Cerebellar nuclear complex (tissue), 1 donor: Measurements from ENCODE around the gene MAP2K5.

Source experiments
- DNase-seq, 2 experiments: peaks; one replicate each; lab custom pipeline; 2025; lab: John Stamatoyannopoulos, UW

MAP2K5 gene

DNA sequence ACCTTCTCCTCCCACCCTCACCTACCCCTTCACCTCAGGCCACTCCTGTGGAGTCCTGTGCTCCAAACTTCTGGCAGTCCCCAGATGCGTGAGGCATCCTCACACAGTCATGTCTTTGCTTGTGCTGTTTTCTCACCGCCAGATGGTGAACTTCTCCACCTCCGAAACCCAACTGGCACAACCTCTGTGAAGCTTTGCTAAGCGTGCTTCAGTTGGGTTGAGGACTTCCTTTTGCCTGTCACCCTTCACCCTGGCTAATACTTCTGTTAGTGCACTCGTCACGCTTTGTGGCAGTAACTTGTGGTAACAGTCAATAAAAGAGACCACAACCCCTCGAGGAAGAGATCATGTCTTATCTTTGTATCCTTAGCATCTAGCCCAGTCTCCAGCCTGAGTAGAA, 240.8 kb downstream of the MAP2K5 start:
- DNase-seq, result no peak

DNA sequence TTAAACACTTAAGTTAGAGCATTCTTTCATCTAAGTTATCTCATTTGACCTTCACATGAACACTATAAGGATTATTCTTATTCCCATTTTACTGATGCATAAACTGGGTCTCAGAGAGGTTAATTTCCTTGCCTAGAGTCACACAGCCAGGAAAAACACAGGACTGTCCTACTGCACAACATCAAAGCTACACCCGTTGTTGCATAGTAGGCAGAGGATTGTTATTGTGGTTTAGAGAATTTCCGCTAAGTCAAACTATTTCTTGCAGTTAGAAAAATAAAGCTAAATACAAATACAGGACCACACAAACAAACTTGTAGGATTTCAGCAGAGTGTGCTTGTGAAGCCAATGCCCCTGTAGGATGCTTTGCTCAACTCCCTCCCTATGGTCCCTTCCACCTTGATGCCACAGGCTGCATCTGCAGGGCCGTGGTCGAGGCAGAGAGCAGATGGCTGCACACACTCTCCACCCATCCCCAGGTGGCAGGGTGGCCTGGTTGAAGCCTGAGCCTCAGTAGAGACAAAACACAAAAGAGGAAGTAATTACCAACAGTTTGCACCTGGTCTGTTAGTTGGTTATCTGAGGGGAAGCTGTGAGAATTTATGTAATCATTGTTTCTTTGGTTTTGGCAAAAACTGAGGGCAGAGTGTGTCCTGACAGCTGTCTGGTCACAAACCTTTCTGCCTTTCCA, 241.7 kb downstream of the MAP2K5 start:
- no peak for DNase-seq

DNA sequence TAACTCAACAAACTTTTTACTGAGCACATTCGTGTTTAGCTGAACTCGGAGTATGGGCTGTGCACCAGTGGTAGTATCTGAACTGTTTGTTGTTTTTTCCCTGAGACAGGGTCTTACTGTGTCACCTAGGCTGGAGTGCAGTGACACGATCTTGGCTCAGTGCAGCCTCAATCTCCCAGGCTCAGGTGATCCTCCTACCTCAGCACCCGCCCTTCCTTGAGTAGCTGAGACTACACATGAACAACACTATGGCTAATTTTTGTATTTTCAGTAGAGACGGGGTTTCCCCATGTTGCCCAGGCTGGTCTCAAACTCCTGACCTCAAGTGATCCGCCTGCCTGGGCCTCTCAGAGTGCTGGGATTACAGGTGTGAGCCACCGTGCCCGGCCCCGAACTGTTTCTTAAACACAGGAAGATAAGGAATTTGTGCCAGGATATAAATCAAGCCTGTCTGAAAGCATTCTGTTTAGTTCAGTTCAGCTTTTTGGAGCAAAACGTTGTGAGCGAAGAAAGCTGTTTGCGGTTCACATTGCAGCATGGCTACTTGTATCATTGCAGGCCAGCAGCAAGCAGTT, 242.4 kb downstream of the MAP2K5 start:
- no peak for DNase-seq

DNA sequence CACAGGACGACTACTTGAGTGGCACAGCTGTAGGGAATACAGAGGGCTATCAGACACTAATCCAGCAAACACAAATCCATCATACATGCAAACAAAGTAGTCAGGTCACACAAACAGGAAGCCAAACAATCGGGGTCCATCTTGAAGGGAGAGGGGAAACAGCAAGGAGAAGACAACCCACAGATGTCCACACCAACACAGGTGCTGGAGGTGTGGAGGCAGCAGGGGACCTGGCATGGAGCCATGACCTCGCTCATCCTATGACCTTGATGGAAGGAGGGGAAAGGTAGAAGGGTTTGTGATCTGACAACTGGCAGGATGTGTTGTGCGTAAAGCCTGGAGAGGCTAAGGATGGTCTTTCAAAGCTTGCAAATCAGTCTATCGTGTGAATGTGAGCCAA, 242.9 kb downstream of the MAP2K5 start:
- no peak for DNase-seq

DNA sequence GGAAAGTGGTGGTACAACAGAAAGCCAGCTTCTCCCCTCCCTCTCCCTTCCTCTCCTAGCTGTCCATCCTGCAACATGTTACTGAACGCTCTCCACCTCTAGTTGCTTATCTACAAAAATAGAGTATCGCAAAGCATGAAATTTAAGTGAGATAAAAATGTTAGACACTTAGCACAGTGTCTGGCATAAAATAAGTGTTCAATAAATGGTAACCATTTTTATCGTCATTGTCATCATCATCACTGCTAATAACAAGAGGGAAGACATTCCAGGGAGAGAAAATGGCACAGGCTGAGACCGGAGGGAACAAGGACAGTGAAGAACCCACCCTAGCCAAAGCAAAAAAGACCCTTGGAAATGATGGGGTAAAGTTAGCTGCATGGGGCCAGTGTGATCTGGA, 244.1 kb downstream of the MAP2K5 start:
- DNase-seq, result no peak

DNA sequence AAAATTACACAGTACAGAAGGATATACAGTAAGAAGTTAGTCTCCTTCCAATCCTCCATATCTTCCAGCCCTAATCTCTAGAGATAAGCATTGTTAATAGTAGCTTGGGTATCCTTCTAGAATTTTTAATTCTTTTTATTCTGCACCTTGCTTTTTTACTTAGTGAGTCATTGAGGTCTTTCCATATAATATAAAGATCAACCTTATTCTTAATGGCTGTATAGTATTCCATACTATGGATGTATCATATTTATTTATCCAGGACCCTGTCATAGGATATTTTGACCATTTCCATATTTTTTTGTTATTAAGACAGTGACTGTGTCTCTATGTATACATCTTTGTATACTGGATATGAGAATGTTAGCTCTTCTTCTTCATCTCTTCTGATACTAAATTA, 246.5 kb downstream of the MAP2K5 start:
- DNase-seq, result no peak

- DNase-seq, result no peak
Measured at GRCh38 chr15:67790610-67791319, 248.3 kb downstream of the MAP2K5 start.

DNA sequence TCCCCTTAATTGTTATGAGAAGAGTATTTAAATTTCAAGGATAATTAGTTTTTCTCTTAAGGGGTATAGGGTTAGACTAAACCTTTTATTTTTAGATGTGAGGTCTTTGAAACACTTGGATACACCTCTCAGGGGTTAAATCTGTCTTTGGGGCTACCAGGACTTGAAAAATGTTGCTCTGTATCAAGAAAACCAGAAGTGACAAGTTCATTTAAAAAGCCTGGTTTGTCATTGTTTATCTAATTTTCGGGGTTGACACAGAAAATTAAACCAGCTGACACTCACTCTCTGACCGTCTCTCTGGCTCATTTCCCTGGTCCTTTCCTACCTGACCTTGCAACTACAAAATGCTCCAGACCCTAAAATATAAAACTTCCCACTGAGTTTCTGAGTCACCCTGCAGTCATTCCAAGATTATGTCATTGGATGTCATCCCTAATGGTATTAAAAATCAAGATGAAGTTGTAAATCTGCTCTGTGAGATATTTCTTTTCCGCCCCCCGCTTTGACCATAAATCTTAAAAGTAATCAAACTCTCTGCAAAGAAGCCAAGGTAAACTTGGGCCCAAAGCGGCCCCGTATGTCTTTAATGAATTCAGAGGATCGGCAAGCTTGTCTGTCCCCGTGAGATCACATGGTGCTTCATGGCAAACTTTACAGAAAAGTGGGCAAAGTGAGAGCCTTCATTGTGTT, 249.9 kb downstream of the MAP2K5 start:
- DNase-seq, result no peak

DNA sequence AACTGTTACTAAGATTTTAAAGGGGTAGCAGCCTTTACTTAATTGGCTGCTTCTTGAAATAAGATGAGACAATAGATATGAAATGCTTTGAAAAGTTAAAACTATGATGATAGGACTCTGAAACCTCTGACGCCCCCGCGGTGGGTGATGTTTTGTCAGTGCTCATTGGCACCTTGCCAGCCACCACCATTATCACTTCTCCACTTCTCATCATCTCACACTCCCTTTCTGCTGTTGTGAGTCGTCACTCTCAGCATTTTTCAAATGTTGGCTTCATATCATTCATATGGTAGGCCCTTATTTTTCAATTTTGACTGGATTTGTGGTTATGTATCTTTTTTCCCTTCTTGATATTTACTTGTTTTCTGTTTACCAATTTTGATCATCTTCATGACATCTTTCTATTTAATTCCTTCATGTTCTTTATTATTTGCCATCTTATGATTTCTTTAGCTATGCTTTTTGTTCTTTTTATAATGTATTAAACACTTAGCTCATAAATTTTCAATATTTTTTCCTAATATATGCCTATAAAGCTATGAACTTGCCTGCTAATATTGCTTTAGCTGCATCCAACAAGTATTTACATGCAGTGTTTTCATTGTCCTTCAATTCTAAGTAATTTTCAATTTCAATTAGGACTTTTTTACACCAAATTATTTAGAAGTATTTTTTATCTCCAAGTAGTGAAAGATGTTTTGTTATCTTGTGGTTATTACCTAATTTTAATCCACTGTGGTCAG, 252.5 kb downstream of the MAP2K5 start:
- DNase-seq, result no peak

DNA sequence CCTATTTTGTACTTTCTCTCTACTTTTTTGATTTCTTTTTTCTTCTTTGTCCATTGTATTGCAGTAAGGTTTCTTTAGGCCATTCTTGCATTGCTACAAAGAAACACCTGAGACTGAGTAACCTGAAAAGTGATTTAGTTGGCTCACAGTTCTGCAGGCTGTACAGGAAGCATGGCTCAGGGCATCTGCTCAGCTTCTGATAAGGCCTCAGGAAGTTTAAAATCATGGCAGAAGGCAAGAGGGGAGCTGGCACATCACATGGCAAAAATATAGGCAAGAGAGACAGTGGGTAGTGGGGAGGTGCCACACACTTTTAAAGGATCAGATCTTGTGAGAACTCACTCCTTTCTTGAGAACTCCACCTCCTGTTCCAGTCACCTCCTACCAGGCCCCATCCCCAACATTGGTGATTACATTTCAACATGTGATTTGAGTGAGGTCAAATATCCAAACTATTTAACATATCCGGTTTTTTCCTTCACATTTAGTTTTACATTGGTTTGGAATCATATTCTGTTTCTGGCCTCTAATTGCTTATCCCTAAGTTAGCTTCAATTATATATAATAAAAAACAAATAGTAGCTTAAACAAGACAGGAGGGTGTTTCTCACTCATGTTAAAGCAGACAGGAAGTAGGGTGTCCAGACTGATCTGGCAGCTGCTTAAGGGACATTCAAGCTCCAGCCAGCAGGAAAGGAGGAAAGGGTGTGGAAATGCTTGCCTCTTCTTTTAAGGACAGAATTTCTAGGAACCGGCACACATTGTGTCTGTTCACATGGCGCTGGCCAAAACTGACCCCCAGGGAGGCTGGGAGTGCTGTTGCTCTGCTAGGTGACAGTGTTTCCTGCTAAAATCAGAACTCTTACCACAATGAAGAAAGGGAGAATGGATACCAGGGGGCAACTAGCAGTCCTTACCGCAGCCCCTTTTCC, 254.0 kb downstream of the MAP2K5 start:
- no peak for DNase-seq

DNA sequence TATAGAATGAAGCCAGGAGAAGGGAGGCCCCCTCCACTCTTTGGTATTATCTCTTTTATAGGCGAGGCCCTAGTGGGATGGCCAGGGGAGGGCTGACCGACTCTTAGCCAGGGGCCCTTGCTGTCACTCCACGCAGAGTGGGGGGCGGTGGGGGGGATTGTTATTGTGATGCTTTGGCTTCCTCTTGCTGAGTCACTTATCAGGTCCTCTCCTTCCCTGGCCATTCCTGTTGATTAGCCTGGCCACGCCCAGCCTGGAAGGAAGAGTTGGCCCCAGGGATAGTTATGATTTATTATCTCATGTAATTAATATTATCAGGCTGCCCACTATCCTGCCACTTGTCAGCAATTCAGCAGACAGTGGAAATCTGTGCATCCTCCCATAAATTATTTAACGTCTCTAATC, 257.3 kb downstream of the MAP2K5 start:
- DNase-seq, result no peak

GRCh38 chr15:67801142-67801541, 258.6 kb downstream of the MAP2K5 start:
- DNase-seq, result no peak

- no peak for DNase-seq
Measured at GRCh38 chr15:67801926-67802914, 259.7 kb downstream of the MAP2K5 start.

GRCh38 chr15:67803299-67803698, 260.8 kb downstream of the MAP2K5 start:
- DNase-seq, result no peak

DNA sequence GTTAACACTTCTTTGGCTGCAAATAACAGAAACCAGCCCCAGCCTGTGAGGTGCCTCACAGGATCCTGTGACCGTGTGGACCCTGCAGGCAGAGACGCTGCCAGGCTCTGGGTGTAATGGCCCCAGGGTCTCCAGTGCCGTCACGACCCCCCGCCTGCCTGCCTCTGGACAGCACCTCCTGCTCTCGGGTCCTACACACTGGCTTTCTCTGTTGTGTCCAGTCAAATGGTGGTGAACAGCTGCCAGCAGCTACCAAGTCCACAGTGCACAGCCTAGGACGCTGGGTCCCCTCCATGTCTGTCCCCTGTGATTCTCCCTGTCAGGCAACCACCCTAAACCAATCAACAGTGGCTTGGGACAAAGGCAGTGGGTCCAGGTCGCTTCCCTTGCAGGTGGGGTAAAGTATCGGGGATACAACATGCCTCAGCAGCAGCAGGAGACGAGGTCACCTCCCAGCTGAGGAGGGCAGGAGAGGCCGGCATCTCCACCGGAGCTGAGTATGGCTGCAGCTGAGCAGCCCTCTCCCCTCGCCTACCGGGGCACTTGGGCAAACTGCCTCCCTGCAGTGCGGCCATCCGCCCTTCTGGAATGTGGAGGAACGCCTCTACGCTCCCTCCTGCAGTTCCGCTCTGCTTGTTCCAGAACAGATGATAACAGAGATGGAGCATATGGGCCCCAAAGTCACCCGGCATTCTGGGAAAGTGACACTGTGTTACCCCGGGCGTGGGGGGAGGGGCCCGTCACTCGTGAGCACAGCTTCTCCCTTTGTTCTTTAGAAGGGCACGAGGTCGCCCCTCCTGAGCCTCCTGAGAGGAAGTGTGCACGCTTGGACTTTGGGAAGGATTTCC, 261.7 kb downstream of the MAP2K5 start:
- no peak for DNase-seq

DNA sequence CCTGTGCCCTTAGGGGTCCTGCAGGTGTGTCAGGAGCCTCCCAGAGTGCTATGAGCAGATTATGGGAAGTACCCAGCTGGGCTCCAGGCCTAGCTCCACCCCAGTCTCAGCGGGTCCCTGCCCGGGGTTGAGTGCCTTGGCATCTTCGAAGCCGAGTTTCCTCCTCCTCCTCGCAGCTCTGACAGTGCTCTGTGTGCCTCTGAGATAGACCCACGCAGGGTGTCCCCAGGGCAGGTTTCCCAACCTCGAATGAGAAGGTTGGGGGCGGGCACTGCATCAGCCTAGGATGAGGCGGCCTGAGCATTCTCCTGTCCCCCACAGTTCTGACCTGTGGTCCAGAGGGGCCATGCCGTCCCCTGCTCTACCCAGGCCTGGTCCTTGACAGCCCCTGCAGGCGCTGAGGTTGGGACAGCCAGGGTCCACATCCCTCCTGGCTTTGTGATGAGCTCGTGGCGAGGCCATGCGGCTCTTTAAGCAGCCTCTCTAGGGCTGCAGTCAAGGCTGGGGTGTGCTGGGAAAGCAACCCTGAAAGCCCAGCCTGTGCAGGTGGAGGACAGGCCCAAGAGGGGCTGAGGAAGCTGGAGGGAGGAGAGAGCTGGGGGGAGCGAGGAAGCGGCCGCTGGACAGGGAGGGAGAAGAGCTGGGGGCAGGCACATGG, 262.6 kb downstream of the MAP2K5 start:
- no peak for DNase-seq

DNA sequence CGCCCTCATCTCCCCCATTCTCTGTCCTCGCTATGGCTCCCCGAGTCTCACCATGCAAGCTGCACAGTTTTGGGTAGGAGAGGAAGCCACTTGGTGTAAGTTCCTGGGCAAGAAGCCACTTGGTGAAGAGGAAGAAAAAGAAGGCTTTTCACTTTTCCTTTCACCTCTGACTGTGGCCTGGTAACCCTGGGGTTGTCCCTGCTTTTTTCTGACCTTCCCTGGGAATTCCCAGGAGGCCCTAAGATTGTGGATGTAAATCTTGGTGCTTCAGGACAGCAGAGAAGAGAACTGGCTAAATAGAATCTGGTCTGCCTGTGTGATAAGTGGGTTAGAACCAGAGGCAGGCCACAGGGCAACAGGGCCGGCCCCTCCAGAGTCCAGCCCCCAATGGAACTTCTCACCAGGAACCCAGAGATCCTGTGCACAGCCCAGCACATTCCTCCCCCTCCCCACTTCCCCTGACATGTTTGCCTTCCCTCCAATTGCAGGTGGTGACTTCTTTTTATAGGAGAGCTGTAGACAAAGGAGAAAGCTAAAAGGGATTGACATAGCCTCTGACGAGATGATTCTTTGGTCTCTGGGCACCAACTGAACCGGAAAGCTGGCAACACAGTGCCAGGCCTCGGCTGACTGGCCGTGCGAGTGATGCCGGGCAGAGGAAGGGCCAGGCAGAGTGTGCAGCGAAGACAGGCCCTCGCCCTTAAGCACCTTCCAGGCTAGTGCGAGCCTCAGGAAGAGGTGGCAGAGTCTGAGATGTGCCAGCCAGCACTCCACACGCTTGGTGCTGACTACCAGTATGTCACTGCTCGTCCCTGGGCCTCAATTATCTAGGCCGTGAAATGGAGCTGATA, 263.4 kb downstream of the MAP2K5 start:
- DNase-seq, result no peak
